PC-9 (cell line): ENCODE results near the gene HSPG2. TPM values are rescaled to one million over a fixed set of nuclear protein-coding genes. Genes with fewer than 3 reads are reported as not detected.

Experiments used
- BruUV-seq: library from RNA; stranded (reverse); fragments of 400-500 nt; replicated peaks from 2 replicates; lab custom pipeline; 2021; lab: Mats Ljungman, UMichigan
- CTCF ChIA-PET: fragments of 300-600 bp; sonication (Branson Sonifier 250); formaldehyde crosslinking; loops from one replicate; lab custom pipeline; 2022; ENCODE audit warnings: antibody characterized with exemption; lab: Charles Lee
- POLR2A ChIA-PET: fragments of 300-600 bp; sonication (Branson Sonifier 250); formaldehyde crosslinking; loops from one replicate; lab custom pipeline; 2022; ENCODE audit warnings: antibody characterized with exemption; ENCODE audit not compliant: unreplicated experiment; lab: Charles Lee
- DNase-seq, 2 experiments: peaks; one replicate each; pipeline versions ENCODE4 v3.0.0 to v3.0.0-alpha.2; 2015 to 2022; ENCODE audit warnings: mixed read lengths in 1 of 2
- H2AFZ ChIP-seq: fragments of 200-600 bp; sonication (generic); 2 replicates; pipeline ENCODE4 v1.8.1; 2017; ENCODE audit warnings: antibody characterized with exemption
- H3F3A ChIP-seq: fragments of 200-600 bp; sonication (generic); 2 replicates; pipeline ENCODE4 v1.8.1; 2017; ENCODE audit warnings: antibody characterized with exemption, mild to moderate bottlenecking, low read depth; ENCODE audit not compliant: insufficient read depth
- H3K27ac ChIP-seq: fragments of 200-600 bp; sonication (generic); 2 replicates; pipeline ENCODE4 v1.6.1; 2016; ENCODE audit warnings: mixed run types
- H3K27me3 ChIP-seq: fragments of 200-600 bp; sonication (generic); 2 replicates; pipeline ENCODE4 v1.6.1; 2016; ENCODE audit warnings: low read depth, mixed run types; ENCODE audit not compliant: insufficient read depth
- H3K36me3 ChIP-seq: fragments of 200-600 bp; sonication (generic); 2 replicates; pipeline ENCODE4 v1.6.1; 2016; ENCODE audit warnings: low read depth, mixed run types
- H3K4me1 ChIP-seq: fragments of 200-600 bp; sonication (generic); replicated peaks from 2 replicates; pipeline ENCODE4 v1.6.1; 2016; ENCODE audit warnings: mixed run types; ENCODE audit not compliant: insufficient read depth
- H3K4me2 ChIP-seq: fragments of 200-600 bp; sonication (generic); 2 replicates; pipeline ENCODE4 v1.6.1; 2017; ENCODE audit warnings: mixed run types
- H3K4me3 ChIP-seq: fragments of 200-600 bp; sonication (generic); 2 replicates; pipeline ENCODE4 v1.6.1; 2016; ENCODE audit warnings: mixed run types
- H3K79me2 ChIP-seq: fragments of 200-600 bp; sonication (generic); 2 replicates; pipeline ENCODE4 v1.6.1; 2017; ENCODE audit warnings: low read depth, mixed run types
- H3K9me2 ChIP-seq: fragments of 200-600 bp; sonication (generic); 2 replicates; pipeline ENCODE4 v1.8.1; 2017; ENCODE audit warnings: mild to moderate bottlenecking; ENCODE audit not compliant: insufficient read depth
- H3K9me3 ChIP-seq: fragments of 200-600 bp; sonication (generic); 2 replicates; pipeline ENCODE4 v1.8.1; 2016; ENCODE audit warnings: low read depth; ENCODE audit not compliant: insufficient read depth
- H4K20me1 ChIP-seq: fragments of 200-600 bp; sonication (generic); 2 replicates; pipeline ENCODE4 v1.8.1; 2017; ENCODE audit not compliant: insufficient read depth
- CTCF ChIP-seq: fragments of 200-600 bp; sonication (generic); conservative IDR thresholded peaks from 2 replicates; pipeline ENCODE4 v1.6.1; 2017; ENCODE audit warnings: mixed run types, antibody characterized with exemption, mild to moderate bottlenecking, moderate library complexity
- EZH2 ChIP-seq: fragments of 200-600 bp; sonication (generic); IDR thresholded peaks from 2 replicates; pipeline ENCODE4 v1.8.0; 2017; ENCODE audit warnings: antibody characterized with exemption, low read depth
- intact Hi-C: fragments of 100-400 bp; cut with micrococcal nuclease; formaldehyde crosslinking; loops from one replicate; pipeline ENCODE4 v1.10.0; 2022; ENCODE audit not compliant: unreplicated experiment
- total RNA-seq: library from RNA; stranded (reverse); gene quantifications from 2 replicates; pipeline ENCODE4 v1.2.3, GENCODE V29; 2021

The HSPG2 gene
- total RNA-seq, 1 experiment from 2014 or later: 126 TPM

GRCh38 chr1:21927533-21928237 lies 9.4 kb downstream of the HSPG2 start:
- intact Hi-C loops: no loop called here
- TF ChIP-seq EZH2: no peak
- no peak for TF ChIP-seq CTCF
- peaks cover 20% of the 10 kb centered on the region for H3F3A ChIP-seq
- no peaks in the 10 kb centered on the region for H3K27me3 ChIP-seq
- H3K36me3 ChIP-seq: no peaks in the 10 kb centered on the region
- no peak overlapping the region for H2AFZ ChIP-seq
- no peaks in the 10 kb centered on the region for H3K9me3 ChIP-seq
- no peak for DNase-seq
- peaks cover 11% of the 10 kb centered on the region for H3K79me2 ChIP-seq
- H3K27ac ChIP-seq: no peak overlapping the region
- ChIA-PET CTCF (no interaction called here), POLR2A (no interaction called here)
- peaks cover 26% of the 10 kb centered on the region for H3K4me1 ChIP-seq
- no peaks in the 10 kb centered on the region for H4K20me1 ChIP-seq
- no peaks in the 10 kb centered on the region for H3K9me2 ChIP-seq
- H3K4me2 ChIP-seq: no peak overlapping the region
- no peak overlapping the region for H3K4me3 ChIP-seq
- no TSS peak for BruUV-seq

DNA sequence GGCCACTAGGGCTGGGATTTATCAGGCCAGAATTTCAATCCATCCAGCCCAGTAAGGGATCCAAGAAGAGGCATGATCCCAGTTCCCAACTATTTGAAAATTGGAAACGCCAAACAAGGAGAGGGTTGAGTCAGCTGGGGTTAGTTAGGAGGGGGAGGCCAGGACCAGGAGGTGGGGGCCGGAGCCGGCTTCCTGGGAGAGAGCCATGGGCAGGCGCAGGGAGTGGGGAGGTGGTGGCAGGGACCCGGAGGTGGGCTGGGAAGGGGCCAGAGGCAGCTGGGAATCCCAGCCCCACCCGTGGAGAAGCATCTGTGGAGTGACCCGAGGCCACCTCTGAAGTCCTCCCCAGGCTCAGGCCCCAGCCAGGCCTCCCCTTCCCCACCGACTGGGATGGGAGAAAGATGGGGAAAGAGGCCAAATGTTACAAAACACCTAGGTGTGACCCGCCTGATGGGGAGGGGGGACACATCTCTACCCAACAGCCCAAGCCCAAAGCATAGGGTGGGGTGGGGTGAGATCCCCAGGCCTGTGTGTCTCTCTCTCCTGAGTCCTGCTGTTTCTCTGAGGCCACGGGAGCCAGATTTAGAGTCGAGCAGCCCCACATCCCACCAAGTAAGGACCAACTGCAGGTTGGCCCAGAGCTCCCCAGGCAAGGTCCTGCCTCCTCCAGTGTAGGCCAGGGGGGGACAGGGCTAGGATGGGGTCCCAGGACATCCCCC lies 10.1 kb downstream of the HSPG2 start:
- Histone ChIP-seq H3K27me3 (no peaks in the 10 kb centered on the region), H3K4me1 (peaks cover 19% of the 10 kb centered on the region), H2AFZ (no peak overlapping the region), H3K36me3 (no peaks in the 10 kb centered on the region), H3K27ac (no peak overlapping the region), H3K9me2 (no peaks in the 10 kb centered on the region), H3F3A (peaks cover 13% of the 10 kb centered on the region), H3K4me3 (no peak overlapping the region), H3K4me2 (no peak overlapping the region), H3K9me3 (no peaks in the 10 kb centered on the region), H4K20me1 (no peaks in the 10 kb centered on the region), H3K79me2 (peaks cover 11% of the 10 kb centered on the region)
- BruUV-seq: no TSS peak
- no peak for TF ChIP-seq EZH2
- no peak for TF ChIP-seq CTCF
- POLR2A ChIA-PET: no interaction called here
- CTCF ChIA-PET: no interaction called here
- intact Hi-C loops: no loop called here
- DNase-seq: no peak

DNA sequence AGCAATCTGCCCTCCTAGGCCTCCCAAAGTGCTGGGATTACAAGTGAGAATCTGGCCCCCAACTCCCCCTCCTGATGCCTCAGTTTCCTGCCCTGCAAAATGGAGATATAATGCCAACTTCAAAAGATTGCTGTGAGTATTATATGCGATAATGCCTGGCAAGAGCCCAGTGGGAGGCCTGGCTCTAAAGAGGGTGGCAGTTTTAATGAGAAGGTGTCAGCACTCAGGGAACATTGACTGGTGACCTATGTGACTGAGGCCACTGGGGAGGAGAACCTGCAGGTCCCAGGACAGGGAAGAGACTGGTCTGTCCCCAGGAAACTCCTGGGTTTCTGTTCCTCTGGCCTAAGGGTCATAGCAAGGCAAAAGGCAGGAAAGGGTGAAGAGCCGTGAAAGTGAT lies 11.0 kb downstream of the HSPG2 start:
- Histone ChIP-seq H3K9me3 (no peaks in the 10 kb centered on the region), H3K4me1 (peaks cover 10% of the 10 kb centered on the region), H3K27ac (no peak overlapping the region), H3K27me3 (no peaks in the 10 kb centered on the region), H3K4me3 (no peak overlapping the region), H4K20me1 (no peaks in the 10 kb centered on the region), H3K79me2 (peaks cover 11% of the 10 kb centered on the region), H2AFZ (no peak overlapping the region), H3F3A (0 out of 2 replicates have a peak, but pooled peaks cover 6% of the 10 kb centered on the region), H3K4me2 (no peak overlapping the region), H3K9me2 (no peaks in the 10 kb centered on the region), H3K36me3 (no peaks in the 10 kb centered on the region)
- ChIA-PET CTCF (no interaction called here), POLR2A (no interaction called here)
- no TSS peak for BruUV-seq
- intact Hi-C loops: no loop called here
- no peak for TF ChIP-seq EZH2
- no peak for TF ChIP-seq CTCF
- DNase-seq: no peak
